ENCODE results near the gene CHN2.

CHN2 gene

GRCh38 chr7:29287366-29287765 is 92.8 kb downstream of the CHN2 start:
- no peak for DNase-seq

- no peak for DNase-seq
Measured at GRCh38 chr7:29288181-29289091, 93.9 kb downstream of the CHN2 start.

- peak; percentile 39 to 55 for DNase-seq
Measured at GRCh38 chr7:29289156-29290021, 94.8 kb downstream of the CHN2 start.

DNA sequence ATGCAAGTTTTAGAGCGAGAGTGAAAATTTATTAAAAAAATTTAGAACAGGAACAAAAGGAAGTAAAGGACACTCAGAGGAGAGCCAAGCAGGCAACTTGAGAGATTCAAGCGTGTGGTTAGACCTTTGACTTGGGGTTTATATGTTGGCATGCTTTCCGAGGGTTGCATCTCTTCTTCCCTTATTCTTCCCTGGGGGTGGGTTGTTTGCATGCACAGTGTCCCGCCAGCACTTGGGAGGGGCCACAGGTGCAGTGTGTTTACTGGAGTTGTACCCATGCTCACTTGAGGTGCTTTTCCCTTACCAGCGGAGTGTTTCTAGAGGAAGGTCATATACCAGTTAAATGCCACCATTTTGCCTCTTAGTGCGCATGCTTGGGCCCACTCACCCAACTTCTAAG is 96.3 kb downstream of the CHN2 start:
- DNase-seq, result no peak

GRCh38 chr7:29291723-29292618 is 97.4 kb downstream of the CHN2 start:
- DNase-seq, result no peak

DNA sequence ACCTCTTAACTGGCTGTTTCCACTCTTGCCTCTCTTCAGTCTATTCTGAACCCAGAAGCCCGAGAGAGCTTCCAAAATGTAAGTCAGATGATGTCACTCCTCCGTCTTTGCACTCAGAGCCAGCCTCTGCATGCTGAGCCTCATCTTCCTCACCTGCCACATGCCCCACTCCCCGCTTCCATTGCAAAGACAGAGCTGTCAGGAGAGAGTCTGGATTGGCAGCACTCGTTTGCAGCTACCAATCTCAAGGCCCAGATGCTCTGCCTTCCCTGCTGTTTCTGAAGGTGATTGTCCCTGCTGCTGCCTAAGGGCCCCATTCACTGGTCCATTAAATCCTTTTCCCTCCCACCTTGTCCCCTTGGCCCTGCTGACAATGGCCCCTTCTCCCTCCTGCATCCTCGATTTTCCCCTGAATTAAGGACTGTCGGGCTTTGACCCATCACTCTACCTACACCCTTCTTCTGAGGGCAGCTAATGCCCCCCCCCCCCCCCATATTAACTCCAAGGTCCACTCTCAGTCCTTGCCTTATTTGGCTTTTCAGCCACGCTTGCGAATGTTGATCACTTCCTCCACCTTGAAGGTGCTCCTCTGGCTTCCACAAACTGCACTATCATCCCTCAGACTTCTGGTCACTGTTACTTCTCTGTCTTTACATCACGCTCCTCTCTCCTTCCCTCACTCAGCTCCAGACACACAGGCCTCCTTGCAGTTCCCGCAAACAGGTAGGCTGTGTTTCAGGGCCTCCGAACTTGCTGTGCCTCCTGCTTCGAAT is 98.5 kb downstream of the CHN2 start:
- no peak for DNase-seq

DNA sequence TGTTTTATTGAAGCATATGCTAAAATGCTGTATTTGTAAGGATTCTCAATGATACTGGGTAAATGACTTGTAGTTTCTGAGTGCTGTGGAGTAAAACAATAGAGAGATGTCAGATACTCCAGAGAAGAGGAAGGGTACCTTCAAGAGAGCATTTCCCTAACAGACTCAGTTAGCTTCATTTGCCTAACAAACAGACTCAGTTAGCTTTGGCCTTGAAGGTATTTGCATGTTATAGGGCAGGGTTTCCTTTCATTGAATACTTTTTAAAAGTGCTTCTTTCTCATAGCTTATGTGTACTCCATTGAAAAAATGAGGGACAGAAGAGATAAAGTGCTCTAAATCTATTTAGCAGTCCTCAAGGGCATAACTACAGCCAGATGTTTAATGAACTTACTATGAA is 101.8 kb downstream of the CHN2 start:
- DNase-seq, result no peak

DNA sequence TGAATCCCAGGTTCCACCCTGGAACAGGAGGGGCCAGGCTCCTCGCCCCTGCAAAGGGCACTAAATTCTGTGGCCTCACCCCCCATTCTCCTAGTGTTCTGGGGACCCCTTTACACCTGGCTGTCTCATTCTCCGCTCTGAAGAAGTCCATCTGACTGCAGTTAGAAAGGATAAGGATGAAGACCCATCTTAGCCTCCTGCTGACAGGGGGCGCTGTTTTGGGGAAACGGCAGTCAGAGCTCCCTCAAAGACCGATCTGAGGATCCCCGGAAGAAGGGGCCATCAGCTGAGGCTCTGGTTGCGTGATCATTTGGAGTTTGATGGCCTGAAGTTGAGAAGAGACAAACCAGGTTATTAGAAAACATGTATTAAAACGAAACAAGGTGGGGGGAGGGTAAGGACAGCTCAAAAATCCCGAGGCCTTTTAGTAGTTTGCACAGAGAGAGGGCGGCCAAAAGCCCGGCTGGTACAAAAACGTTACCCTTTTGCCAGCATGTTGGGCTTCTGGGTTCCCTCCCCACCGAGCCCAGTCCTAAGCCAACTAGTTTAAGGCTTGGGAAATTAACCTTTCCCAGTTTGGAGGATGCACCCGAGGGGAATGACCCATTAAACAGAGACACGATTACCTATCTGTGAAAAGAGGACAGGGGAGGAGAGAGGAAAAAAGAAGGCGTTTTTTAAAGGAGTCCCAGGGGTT is 102.8 kb downstream of the CHN2 start:
- no peak for DNase-seq

GRCh38 chr7:29299086-29299485 is 104.5 kb downstream of the CHN2 start:
- DNase-seq, result no peak

DNA sequence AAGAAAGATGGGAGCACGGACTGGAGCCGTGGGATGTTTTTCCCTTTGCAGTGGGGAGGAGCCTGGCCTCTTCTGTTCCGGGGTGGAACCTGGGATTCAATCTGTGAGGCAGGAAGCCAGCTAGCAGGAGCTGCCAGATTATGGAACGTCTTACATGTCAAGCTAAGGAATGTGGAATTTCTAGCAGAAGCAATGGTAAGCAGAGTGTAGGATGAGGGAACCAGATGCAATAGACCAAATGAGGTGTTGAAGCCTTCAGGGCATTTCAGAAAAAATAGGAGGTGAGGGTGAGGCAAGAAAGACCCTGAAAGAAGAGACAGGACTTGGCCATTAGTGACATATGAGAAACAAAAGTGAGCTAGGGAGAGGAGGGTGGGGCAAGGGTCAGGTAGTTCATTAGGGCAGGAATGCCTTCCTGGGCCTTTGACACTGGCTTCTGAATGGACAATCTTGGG is 105.5 kb downstream of the CHN2 start:
- no peak for DNase-seq

GRCh38 chr7:29300649-29301048 is 106.1 kb downstream of the CHN2 start:
- no peak for DNase-seq

GRCh38 chr7:29302666-29303395 is 108.3 kb downstream of the CHN2 start:
- DNase-seq, result no peak

DNA sequence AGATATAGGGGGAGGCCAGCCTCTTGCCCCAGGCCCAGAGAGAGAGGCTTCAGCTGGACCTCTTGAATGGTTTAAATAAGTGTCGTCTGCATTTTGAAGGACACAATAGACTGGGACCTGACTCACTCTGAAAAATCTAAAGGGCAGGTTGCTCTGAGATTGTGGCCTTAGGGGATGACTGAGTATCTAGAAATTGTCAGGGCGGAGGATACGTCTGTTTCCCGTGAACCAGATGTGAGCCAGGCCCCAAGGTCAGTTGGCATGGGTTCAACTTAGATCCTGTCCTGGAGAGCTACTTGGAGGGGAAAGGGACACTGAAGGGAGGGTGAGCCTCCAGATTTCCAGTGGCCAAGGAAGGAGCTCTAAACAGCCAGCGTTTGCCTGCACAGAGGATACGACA is 110.2 kb downstream of the CHN2 start:
- DNase-seq, result no peak

DNA sequence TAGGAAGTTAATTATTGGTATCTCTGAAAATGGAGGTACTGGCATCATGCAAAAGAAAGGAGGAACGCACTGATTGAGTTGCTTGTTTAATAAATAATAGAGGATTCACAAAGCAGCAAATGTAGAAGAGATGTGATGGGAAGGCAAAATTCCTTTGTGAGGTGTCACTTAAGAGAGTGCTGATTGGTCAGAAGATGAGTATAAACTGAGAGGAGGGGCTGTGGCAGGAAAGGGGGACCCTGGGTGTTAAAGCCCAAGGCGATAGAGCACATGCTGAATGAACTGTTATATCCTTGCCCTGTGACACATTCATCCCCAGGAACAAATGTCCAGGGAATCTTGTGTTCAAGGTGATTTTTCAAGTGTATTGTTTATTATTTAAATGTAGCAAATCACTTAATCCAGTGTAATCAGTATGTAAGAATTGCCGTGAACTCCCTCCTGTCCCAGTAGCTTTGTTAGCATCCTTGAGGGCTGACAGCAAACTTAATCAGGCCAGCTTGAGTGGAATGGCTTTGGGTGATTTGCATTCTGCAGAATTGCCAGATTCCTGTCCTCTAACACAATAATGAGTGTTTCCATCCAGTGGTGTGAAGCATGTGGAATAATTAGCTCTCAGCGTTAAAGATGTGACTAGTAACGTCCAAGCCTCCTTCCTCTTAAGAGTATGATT is 111.9 kb downstream of the CHN2 start:
- no peak for DNase-seq

GRCh38 chr7:29308424-29308823 is 113.8 kb downstream of the CHN2 start:
- no peak for DNase-seq

GRCh38 chr7:29309041-29309854 is 114.7 kb downstream of the CHN2 start:
- DNase-seq, result no peak

DNA sequence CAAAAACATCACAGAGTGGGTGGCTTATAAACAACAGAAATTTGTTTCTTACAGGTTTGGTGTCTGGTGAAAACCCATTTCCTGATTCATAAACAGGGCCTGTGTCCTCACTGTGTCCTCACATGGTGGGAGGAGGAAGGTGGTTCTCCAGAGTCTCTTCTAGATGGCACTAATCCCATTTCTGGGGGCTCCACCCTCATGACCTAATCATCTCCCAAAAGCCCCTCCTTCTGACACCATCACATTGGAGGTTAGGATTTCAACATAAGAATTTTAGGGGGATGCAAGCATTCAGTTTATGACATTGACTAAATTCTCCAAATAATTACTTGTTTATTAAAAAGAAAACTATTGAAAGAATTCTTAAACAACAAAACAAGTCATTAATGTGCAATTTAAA is 116.0 kb downstream of the CHN2 start:
- no peak for DNase-seq

DNA sequence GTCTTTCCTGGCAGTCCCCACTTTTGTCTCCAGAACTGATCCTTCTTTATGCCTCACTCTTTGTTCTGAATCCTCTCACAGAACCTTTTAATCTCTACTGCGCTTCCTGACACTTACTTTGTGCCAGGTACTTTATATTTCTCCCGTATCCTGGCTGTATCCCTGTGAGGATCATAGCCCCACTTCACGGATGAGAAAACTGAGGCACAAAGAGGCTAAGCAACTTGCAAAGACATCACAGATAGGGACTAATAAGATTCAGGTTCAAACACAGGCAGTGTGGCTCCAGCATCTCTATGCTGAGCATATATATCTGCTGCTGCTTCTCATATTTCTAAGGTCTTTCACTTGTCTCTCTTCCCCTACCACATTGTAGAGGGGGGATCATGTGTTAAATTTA is 116.7 kb downstream of the CHN2 start:
- DNase-seq, result no peak

DNA sequence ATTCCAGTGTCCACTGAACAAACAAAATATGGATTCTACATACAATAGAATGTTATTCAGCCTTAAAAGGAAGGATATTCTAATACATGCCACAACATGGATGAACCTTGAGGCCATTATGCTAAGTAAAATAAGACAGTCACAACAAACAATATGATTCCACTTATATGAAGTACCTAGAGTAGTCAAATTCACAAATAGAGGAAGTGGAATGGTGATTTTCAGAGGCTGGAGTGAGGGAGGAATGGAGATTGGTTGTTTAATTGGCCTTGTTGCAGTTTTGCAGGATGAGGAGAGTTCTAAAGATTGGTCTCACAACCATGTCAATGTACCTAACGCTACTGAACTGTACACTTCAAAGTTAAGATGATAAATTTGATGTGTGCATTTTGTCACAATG is 119.6 kb downstream of the CHN2 start:
- no peak for DNase-seq

Measured in inflammatory macrophage (primary cell).